IPS DF 6.9 (cell line): ENCODE measurements around the gene TRNP1.
"Not testable (repeated sequence)": the region's sequence is repeated elsewhere in the genome, so short reads cannot be mapped to it uniquely, and the experiment has no call there.

Experiments
- DNase-seq: peaks from one replicate; pipeline ENCODE4 v3.0.0-alpha.2; 2013; ENCODE audit warnings: low read depth, low spot score
- H3K27ac ChIP-seq: one replicate; pipeline ENCODE4 v1.5.1; 2013; ENCODE audit warnings: low read length, control low read depth
- H3K27me3 ChIP-seq: 2 replicates; pipeline ENCODE4 v1.6.1; 2013; ENCODE audit warnings: mild to moderate bottlenecking, low read length; ENCODE audit not compliant: control insufficient read depth, insufficient read depth
- H3K36me3 ChIP-seq: 2 replicates; pipeline ENCODE4 v1.6.1; 2013; ENCODE audit warnings: low read length; ENCODE audit not compliant: control insufficient read depth, insufficient read depth
- H3K4me1 ChIP-seq: 2 replicates; pipeline ENCODE4 v1.6.1; 2013; ENCODE audit warnings: low read length; ENCODE audit not compliant: control insufficient read depth, insufficient read depth
- H3K4me3 ChIP-seq: 2 replicates; pipeline ENCODE4 v1.5.1; 2013; ENCODE audit warnings: mild to moderate bottlenecking, low read length
- H3K9me3 ChIP-seq: 2 replicates; pipeline ENCODE4 v1.6.1; 2013; ENCODE audit warnings: low read length, inconsistent platforms; ENCODE audit not compliant: control insufficient read depth, insufficient read depth
- WGBS: extraction: QIAGEN DNeasy Blood & Tissue Kit; methylation state at CpG from one replicate; pipeline ENCODE4 v1.1.7; 2013; ENCODE audit warnings: mixed read lengths, missing lambda C conversion rate; ENCODE audit not compliant: insufficient read length, insufficient coverage; 5-methylcytosine and 5-hydroxymethylcytosine counted together

TRNP1 gene

GRCh38 chr1:26993237-26994019 lies at the start of gene TRNP1:
Gene TRNP1 (plus strand): TSS chr1:26993692. CDS start chr1:26993787, 95 bp downstream.
- H3K36me3 ChIP-seq, result no peaks in the 10 kb centered on the region
- WGBS, result no CpG with 5 or more reads among the region's 61 CpGs
- H3K27ac ChIP-seq, result no peak within 1 kb of the TSS
- DNase-seq, result no peak
- no peaks in the 10 kb centered on the region for H3K9me3 ChIP-seq
- peaks cover 3% of the 10 kb centered on the region for H3K4me1 ChIP-seq
- H3K4me3 ChIP-seq, result peak within 1 kb of the TSS; percentile 91
- no peaks in the 10 kb centered on the region for H3K27me3 ChIP-seq

DNA sequence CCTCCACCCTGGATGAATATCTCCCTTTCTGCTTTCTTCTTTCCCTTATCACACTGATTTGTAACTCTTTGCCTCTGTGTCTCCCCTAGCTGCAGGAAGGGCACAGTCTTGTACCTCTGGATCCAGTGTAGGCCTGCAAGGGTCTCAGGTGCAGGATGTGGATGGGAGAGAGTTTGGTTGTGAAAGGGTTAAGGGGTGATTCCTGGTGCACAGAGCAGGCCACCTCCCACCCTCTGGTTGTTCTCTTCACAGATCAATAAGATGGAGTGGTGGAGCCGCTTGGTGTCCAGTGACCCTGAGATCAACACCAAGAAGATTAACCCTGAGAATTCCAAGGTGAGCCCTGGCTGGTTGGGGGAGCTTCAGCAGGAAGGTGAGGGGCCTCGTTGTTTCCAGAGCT lies 48.4 kb upstream of the TRNP1 start:
- WGBS, result no CpG with 5 or more reads among the region's 2 CpGs
- H3K4me3 ChIP-seq, result no peak overlapping the region
- H3K9me3 ChIP-seq, result no peaks in the 10 kb centered on the region
- no peaks in the 10 kb centered on the region for H3K4me1 ChIP-seq
- H3K27me3 ChIP-seq, result no peaks in the 10 kb centered on the region
- no peak overlapping the region for H3K27ac ChIP-seq
- peaks cover 30% of the 10 kb centered on the region for H3K36me3 ChIP-seq
- DNase-seq, result no peak

- H3K36me3 ChIP-seq, result peaks cover 30% of the 10 kb centered on the region
- H3K27me3 ChIP-seq, result no peaks in the 10 kb centered on the region
- no peaks in the 10 kb centered on the region for H3K9me3 ChIP-seq
- no CpG with 5 or more reads among the region's 8 CpGs for WGBS
- no peak overlapping the region for H3K4me3 ChIP-seq
- no peak overlapping the region for H3K27ac ChIP-seq
- DNase-seq, result no peak
- H3K4me1 ChIP-seq, result no peaks in the 10 kb centered on the region
These were observed 47.8 kb upstream of the TRNP1 start for GRCh38 chr1:26945728-26946127.

GRCh38 chr1:26946270-26946669 lies 47.2 kb upstream of the TRNP1 start:
- H3K4me3 ChIP-seq, result no peak overlapping the region
- no peaks in the 10 kb centered on the region for H3K27me3 ChIP-seq
- DNase-seq, result no peak
- H3K27ac ChIP-seq, result no peak overlapping the region
- WGBS, result no CpG with 5 or more reads among the region's 4 CpGs
- no peaks in the 10 kb centered on the region for H3K4me1 ChIP-seq
- peaks cover 28% of the 10 kb centered on the region for H3K36me3 ChIP-seq
- H3K9me3 ChIP-seq, result no peaks in the 10 kb centered on the region

DNA sequence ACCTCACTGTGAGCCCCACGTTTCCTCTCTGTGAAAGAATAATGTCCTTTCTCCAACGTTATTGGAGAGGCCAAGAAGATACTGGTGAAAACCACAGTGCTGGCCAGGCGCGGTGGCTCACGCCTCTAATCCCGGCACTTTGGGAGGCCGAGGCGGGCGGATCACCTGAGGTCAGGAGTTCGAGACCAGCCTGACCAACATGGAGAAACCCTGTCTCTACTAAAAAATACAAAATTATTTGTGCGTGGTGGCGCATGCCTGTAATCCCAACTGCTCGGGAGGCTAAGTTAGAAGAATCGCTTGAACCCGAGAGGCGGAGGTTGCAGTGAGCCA lies 44.8 kb upstream of the TRNP1 start:
- not testable (repeated sequence) for H3K9me3 ChIP-seq, H3K27ac ChIP-seq, DNase-seq, H3K4me3 ChIP-seq, H3K27me3 ChIP-seq, H3K4me1 ChIP-seq
- no CpG with 5 or more reads among the region's 16 CpGs for WGBS
- peaks cover 12% of the 10 kb centered on the region for H3K36me3 ChIP-seq

DNA sequence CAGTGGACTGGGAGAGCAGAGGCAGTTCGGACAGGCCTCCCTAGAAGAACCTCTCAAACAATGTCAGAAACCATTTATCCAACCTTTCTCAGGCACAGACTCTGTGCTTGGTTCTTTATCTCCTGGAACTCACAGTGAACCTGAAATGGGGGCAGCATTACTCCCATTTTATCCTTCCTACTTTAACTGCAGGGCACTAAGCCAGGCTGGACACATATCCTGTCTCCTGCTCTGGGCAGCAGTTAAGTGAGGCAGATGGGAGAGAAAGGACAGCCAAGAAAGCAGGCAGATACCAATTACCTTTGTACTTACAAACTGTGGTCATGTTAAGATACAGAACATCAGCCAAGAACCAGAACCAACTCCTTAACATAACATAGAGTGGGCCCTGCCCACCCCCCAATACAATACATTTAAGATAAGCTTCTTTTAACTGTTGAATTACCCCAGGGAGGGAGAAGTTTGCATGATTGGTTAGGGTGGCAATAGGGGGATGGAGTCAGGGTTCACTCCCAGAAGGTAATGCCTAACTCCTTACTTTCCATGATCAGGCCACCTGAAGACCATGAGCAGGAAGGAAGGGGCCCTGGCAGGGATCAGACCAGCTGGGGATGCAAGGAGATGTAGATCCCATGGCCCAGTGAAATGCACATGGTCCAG lies 44.1 kb upstream of the TRNP1 start:
- H3K27ac ChIP-seq, result no peak overlapping the region
- no peak for DNase-seq
- no CpG with 5 or more reads among the region's 1 CpG for WGBS

GRCh38 chr1:26949926-26950319 lies 43.6 kb upstream of the TRNP1 start:
- Histone ChIP-seq H3K27ac (no peak overlapping the region), H3K9me3 (no peaks in the 10 kb centered on the region), H3K27me3 (no peaks in the 10 kb centered on the region), H3K4me3 (no peak overlapping the region), H3K4me1 (no peaks in the 10 kb centered on the region), H3K36me3 (peaks cover 11% of the 10 kb centered on the region)
- DNase-seq, result no peak
- no CpG with 5 or more reads among the region's 3 CpGs for WGBS

More for the DNA sequence above, 44.1 kb upstream of the TRNP1 start:
- H3K4me3 ChIP-seq, result no peak overlapping the region
- H3K4me1 ChIP-seq, result no peaks in the 10 kb centered on the region
- H3K36me3 ChIP-seq, result peaks cover 11% of the 10 kb centered on the region
- no peaks in the 10 kb centered on the region for H3K9me3 ChIP-seq
- H3K27me3 ChIP-seq, result no peaks in the 10 kb centered on the region

DNA sequence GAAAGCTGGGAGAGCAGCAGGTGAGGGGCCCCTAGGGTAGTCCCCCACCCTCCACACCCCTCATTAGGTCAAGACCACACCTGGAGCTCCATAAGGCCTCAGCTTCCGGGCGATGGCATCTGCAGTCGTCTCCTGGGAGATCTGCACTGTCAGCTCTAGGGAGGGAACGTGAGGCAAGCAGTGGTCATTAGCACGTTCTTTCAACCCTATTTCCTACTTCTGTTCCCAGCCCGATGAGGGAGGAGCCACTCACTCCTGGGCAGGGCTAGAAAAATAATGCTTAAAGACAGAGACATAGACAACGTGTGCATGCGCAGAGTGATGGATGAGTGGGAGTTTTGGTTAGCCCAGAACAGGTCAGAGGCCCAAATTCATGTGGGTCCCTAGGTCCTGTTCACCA lies 42.9 kb upstream of the TRNP1 start:
- H3K27ac ChIP-seq, result no peak overlapping the region
- no peaks in the 10 kb centered on the region for H3K9me3 ChIP-seq
- H3K36me3 ChIP-seq, result peaks cover 5% of the 10 kb centered on the region
- H3K4me1 ChIP-seq, result no peaks in the 10 kb centered on the region
- no peak overlapping the region for H3K4me3 ChIP-seq
- no CpG with 5 or more reads among the region's 8 CpGs for WGBS
- H3K27me3 ChIP-seq, result no peaks in the 10 kb centered on the region
- no peak for DNase-seq

DNA sequence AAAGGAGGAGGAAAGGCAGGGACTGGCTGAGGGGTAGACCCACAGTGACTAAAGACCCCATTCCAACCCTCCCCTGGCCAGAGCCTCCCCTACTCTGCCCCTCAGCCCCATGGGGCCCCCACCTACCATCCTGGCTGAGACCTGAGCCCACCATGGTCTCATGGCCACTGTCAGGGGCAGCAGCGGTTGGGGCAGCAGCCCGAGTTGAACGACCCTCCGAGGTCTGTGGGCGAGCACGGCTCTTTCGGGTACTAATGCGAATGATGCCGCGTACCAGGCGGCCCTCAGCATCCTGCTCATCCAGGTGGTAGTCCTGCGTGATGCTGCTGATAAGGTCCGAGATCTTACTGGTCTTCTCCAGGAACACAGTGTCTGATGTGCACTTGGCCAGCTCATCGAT lies 42.3 kb upstream of the TRNP1 start:
- peaks cover 2% of the 10 kb centered on the region; the same call in 1 of the 2 replicates for H3K36me3 ChIP-seq
- no peak overlapping the region for H3K4me3 ChIP-seq
- H3K27ac ChIP-seq, result no peak overlapping the region
- no peaks in the 10 kb centered on the region for H3K9me3 ChIP-seq
- no CpG with 5 or more reads among the region's 14 CpGs for WGBS
- no peaks in the 10 kb centered on the region for H3K27me3 ChIP-seq
- no peak for DNase-seq
- H3K4me1 ChIP-seq, result no peaks in the 10 kb centered on the region

- Histone ChIP-seq H3K27ac (no peak overlapping the region), H3K9me3 (no peaks in the 10 kb centered on the region), H3K27me3 (no peaks in the 10 kb centered on the region), H3K4me1 (no peaks in the 10 kb centered on the region), H3K4me3 (no peak overlapping the region), H3K36me3 (peaks cover 2% of the 10 kb centered on the region; the same call in 1 of the 2 replicates)
- no peak for DNase-seq
- no CpG with 5 or more reads among the region's 24 CpGs for WGBS
These were observed 41.5 kb upstream of the TRNP1 start for GRCh38 chr1:26951821-26952497.
